WERI-Rb-1 (cell line): Measurements from ENCODE around the gene SLC52A1.

Experiments used
- DNase-seq: peaks from one replicate; pipeline ENCODE4 v3.0.0-alpha.2; 2020
- H3K27ac ChIP-seq: fragments of 250-450 bp; sonication (Bioruptor Pico); 2 replicates; pipeline ENCODE4 v1.5.1; 2020; ENCODE audit warnings: mild to moderate bottlenecking, moderate library complexity
- H3K27me3 ChIP-seq: fragments of 250-450 bp; sonication (Bioruptor Pico); 2 replicates; pipeline ENCODE4 v1.5.1; 2021; ENCODE audit warnings: mild to moderate bottlenecking, low read depth, moderate library complexity; ENCODE audit not compliant: insufficient read depth, severe bottlenecking
- H3K36me3 ChIP-seq: fragments of 250-450 bp; sonication (Bioruptor Pico); 2 replicates; pipeline ENCODE4 v1.5.1; 2020; ENCODE audit warnings: mild to moderate bottlenecking, moderate library complexity
- H3K4me3 ChIP-seq: 2 replicates; pipeline ENCODE4 v1.5.1; 2011; ENCODE audit warnings: low read depth, mild to moderate bottlenecking, control low read depth, low read length
- H3K9me3 ChIP-seq: fragments of 250-450 bp; sonication (Bioruptor Pico); 2 replicates; pipeline ENCODE4 v1.5.1; 2021; ENCODE audit warnings: mild to moderate bottlenecking, moderate library complexity; ENCODE audit not compliant: severe bottlenecking
- TF ChIP-seq, protein P1 (sequence below): IDR thresholded peaks from 2 replicates; pipeline ENCODE4 v1.5.1; 2011; ENCODE audit warnings: low read depth, mild to moderate bottlenecking, control low read depth, inconsistent platforms, low read length

SLC52A1 gene

DNA sequence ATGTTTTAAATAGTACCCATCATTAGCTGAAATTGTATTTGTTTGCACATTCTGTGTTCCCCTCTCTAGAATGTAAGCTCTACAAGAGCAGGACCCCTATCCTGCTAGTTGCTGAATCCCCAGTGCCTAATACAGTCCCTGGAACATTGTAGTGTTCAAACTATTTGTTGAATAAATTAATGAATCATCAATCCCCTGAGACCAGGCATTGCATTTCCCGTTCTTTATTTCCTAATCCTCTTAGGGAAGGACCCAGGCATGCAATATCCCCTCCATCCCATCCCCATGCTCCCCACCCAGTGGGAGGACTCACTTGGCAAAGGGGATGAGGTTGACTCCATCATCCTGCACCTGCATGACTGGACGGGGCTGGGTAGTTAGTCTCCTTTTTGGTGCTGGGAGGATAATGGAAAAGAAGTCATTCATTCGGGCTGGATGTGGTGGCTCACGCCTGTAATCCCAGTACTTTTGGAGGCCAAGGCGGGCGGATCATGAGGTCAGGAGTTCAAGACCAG is 41.1 kb downstream of the SLC52A1 start:
- no peaks in the 10 kb centered on the region for H3K36me3 ChIP-seq
- H3K9me3 ChIP-seq, result no peaks in the 10 kb centered on the region
- H3K4me3 ChIP-seq, result no peak overlapping the region
- TF ChIP-seq, protein P1, sequence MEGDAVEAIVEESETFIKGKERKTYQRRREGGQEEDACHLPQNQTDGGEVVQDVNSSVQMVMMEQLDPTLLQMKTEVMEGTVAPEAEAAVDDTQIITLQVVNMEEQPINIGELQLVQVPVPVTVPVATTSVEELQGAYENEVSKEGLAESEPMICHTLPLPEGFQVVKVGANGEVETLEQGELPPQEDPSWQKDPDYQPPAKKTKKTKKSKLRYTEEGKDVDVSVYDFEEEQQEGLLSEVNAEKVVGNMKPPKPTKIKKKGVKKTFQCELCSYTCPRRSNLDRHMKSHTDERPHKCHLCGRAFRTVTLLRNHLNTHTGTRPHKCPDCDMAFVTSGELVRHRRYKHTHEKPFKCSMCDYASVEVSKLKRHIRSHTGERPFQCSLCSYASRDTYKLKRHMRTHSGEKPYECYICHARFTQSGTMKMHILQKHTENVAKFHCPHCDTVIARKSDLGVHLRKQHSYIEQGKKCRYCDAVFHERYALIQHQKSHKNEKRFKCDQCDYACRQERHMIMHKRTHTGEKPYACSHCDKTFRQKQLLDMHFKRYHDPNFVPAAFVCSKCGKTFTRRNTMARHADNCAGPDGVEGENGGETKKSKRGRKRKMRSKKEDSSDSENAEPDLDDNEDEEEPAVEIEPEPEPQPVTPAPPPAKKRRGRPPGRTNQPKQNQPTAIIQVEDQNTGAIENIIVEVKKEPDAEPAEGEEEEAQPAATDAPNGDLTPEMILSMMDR, result no peak
- DNase-seq, result no peak
- no peak overlapping the region for H3K27ac ChIP-seq
- H3K27me3 ChIP-seq, result no peaks in the 10 kb centered on the region

DNA sequence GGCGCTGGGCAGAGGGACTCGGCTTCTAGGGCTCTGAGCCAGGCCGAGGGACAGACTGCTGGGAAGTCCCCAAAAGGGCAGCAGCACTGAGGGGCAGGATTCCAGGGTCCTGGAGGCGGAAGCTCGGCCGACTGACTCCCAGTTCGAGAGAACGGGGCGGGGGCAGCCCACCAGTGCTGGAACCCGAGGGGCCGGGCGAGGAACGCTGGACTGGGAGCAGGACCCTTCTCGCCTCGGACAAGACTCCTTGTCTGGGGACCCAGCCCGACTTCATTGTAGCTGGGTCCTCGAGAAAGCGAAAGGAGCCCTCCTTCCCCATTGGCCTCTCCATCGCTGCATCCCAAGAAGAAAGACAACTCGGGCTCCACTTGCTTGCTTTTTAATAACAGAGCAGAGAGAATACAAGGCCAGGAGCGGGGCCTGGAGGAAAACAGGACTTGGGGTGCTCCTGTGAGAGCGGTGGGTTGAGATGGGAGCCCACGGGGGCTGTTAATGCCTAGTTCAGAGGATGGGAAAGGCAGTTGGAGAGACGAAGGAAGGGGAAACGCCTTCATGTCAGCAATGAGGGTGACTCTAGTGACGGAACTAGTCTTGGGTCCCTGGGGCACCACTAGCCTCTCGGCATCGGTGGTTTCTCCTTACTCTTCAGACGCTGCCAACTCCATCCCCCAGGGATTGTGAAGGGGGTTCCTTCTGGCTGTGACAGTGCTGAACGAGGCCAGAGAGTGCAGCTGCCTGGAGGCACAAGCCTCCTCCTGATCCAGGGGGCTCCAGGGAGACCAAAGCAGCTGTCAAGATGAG is 47.3 kb downstream of the SLC52A1 start:
- Histone ChIP-seq H3K27me3 (no peaks in the 10 kb centered on the region), H3K9me3 (no peaks in the 10 kb centered on the region), H3K36me3 (peaks cover 11% of the 10 kb centered on the region), H3K27ac (peak overlapping the region; percentile 74), H3K4me3 (peak overlapping the region; percentile 73)
- TF ChIP-seq, protein P1, result no peak
- DNase-seq, result no peak

DNA sequence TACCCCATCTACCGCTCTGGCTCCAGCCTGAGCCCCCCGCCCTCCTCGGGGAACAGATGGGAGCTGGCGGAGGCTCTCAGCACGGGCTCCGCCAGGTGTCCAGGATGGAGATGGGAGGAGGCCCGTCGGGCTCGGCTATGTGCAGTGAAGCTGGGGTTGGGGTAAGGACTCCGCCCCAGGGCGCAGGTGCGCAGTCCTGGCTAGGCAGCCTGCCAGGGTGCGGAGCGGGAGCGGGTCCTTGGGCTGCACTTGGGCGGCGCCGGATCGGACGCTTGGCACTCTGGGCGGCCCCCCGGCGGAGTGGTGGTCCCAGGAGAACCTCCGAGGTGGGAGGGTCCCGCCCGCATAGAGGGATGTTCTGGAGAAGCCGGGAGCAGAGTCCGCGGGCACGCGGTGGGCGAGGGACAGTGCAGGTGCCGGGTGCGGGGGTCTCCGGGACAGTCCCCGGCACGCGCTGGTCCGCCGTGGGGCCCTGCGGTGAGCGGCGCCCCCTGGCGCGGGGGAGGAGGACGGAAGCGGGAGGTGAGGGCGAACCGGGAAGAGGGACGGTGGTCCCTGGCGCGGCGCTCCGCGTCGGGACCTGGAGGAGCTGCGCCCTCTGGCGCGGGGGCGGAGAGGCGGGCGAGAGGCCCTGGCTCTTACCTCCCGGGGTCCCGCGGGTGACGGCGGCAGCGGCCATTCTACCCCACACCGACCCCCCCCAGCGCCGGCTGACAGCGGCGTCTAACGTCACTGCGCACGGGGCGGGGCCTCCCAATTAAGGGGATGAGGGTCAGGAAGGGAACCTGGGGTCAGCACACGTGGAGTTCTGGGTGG is 48.1 kb downstream of the SLC52A1 start, which contains the start of gene CAMTA2:
Gene CAMTA2, minus strand, starts transcription at position 725 of the 816 bp plus-strand sequence. CDS start 1,453 bp downstream, outside the sequence.
- Histone ChIP-seq H3K27me3 (no peaks in the 10 kb centered on the region), H3K4me3 (peak within 1 kb of the TSS; percentile 73), H3K36me3 (peaks cover 11% of the 10 kb centered on the region), H3K27ac (peak within 1 kb of the TSS; percentile 74), H3K9me3 (no peaks in the 10 kb centered on the region)
- TF ChIP-seq, protein P1, result peak; percentile 93
- DNase-seq, result peak; percentile 94

DNA sequence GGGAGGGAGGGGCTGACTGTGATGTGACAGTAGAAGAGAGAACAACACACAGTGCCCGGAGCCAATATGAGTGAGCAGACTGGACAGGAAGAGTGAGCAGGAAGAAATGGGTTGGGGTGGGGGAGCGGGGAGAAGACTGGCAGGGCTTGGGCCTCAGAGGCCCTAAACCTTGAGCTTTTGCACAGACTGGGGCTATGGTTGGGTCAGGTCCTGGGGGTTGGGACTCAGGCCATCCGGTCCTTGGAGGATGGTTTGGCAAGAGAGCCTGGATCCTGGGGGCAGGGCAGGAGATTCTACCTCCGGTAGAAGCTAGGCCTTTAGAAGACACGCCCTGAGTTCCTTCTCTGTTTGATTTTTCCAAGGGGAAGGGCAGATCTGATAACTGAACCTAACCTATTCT is 48.8 kb downstream of the SLC52A1 start:
- H3K9me3 ChIP-seq, result no peaks in the 10 kb centered on the region
- peaks cover 12% of the 10 kb centered on the region for H3K36me3 ChIP-seq
- TF ChIP-seq, protein P1, result no peak
- H3K27ac ChIP-seq, result peak overlapping the region; percentile 74
- DNase-seq, result no peak
- peak overlapping the region; percentile 73 for H3K4me3 ChIP-seq
- no peaks in the 10 kb centered on the region for H3K27me3 ChIP-seq
